HG03060 (cell line): ENCODE measurements around the gene BMS1.
"Not testable (repeated sequence)": the region's sequence is repeated elsewhere in the genome, so short reads cannot be mapped to it uniquely, and the experiment has no call there.

Experiments
- ATAC-seq: cut with Tn5 transposase; IDR thresholded peaks from one replicate; pipeline ENCODE4 v1.9.1; 2021; ENCODE audit warnings: low read depth, moderate number of reproducible peaks; ENCODE audit not compliant: unreplicated experiment

The BMS1 gene

DNA sequence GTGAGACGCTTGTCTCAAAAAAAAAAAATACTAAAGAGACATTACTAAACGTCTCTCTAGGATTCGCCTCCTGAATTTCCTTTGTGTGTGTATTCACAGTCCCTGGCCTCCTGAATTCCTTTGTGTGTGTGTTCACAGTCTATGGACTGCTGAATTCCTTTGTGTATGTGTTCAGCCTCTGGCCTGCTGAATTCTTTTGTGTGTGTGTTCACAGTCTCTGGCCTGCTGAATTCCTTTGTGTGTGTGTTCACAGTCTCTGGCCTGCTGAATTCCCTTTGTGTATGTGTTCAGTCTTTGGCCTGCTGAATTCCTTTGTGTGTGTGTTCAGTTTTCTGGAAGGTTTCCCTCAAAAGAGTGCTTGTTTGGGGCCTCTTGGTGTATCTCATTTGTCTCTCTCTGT is 8.2 kb downstream of the BMS1 start:
- ATAC-seq, result no peak

- no peak for ATAC-seq
These were observed 13.1 kb downstream of the BMS1 start for GRCh38 chr10:42795701-42796100.

DNA sequence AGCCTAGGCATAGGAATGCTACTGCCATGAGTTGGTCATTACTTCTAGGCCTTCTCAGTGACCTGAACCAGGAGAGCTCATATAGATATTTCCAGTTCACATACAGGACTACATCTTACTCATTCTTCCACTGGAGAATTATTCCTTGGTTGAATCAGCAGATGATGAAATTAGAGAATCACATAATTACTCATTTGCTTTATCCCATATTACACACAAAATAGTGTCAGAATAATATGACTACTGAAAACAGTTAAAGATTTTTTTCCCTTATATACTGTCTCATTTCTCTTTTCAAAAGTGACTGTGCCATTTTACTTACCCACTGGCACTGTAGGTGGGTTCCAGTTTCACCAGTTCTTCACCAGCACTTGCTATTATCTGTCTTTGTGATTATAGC is 18.5 kb downstream of the BMS1 start:
- ATAC-seq, result no peak

DNA sequence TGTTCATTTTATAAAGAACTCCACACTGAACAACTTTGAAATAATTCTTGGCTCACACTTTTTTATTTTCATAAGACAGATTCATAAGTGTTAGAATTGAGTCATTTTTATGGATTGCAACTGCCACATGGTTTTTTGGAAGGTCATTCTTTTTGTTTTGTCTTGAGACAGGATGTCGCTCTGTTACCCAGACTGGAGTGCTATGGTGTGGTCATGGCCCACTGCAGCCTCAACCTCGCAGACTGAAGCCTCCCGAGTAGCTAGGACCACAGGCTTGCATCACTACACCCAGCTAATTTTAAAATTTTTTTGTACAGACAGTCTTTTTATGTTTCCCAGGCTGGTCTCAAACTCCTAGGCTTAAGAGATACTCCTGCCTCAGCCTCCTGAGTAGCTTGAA is 20.3 kb downstream of the BMS1 start:
- ATAC-seq, result no peak

- ATAC-seq, result no peak
These were observed 27.1 kb downstream of the BMS1 start for GRCh38 chr10:42809676-42810075.

- ATAC-seq, result no peak
These were observed 29.4 kb downstream of the BMS1 start for GRCh38 chr10:42812028-42812427.

DNA sequence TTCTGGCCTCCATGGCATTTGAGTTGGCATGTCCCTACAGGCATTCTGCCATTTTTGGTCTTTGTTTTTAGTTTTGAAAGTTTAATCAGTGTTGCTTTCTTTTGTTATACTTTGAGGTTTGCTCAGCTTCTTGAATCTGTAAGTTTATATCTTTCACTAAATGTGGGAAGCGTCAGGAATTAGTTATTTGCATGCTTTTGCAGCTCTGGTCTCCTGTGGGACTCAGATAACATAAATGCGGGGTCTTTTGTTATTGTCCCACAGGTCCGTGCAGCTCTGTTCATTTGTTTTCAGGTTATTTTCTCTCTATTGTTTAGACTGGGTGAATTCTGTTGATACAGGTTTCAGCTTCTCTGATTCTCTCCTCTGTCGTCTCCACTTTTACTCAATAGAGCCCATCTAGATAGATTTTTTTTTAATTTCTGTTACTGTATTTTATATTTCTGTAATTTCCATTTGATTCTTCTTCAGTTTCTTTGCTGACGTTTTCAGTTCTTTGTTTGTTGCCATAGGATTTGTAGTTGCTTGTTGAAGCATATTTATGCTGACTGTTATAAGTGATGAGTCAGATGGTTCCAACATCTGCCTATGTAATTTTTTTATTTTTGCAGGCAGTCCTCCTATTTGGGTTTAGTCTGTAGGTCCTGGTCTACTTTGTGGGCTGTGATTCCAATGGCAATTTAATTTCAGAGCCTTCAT is 31.5 kb downstream of the BMS1 start:
- not testable (repeated sequence) for ATAC-seq

DNA sequence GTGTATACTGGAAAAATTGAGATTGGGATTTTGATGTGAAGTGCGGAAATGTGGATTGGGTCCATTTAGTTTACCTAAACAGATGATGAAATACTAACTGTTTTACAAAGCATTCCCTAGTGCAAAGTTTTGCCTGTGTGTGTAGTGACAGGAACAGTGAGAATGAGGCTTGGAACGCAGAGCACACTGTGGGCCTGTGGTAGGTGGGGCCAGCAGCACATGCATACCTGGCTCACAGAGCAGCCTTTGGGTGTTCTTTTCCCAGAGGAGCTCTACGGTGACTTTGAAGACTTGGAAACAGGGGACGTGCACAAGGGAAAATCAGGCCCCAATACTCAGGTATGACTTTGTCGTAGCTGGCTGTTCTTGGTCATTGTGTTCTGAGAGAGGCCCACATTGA is 33.7 kb downstream of the BMS1 start:
- not testable (repeated sequence) for ATAC-seq

GRCh38 chr10:42816912-42817311 is 34.3 kb downstream of the BMS1 start:
- no peak for ATAC-seq

DNA sequence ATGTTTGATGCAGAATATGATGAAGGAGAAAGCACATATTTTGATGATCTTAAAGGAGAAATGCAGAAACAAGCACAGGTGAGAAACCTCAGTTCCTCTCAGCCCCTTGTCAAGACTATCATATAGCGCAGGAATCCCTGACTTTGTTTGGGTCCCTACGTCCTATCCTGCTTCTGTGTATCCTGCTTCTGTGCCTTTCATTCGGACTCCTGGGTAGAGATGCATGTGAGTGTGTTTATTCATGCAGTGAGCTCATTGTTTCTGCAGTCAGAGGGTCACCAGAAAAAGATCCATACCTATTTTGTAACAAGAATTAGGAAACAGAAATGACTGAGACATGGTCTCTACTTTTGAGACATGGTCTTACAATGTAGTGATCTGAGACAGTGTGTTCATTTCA is 34.8 kb downstream of the BMS1 start:
- ATAC-seq, result not testable (repeated sequence)

DNA sequence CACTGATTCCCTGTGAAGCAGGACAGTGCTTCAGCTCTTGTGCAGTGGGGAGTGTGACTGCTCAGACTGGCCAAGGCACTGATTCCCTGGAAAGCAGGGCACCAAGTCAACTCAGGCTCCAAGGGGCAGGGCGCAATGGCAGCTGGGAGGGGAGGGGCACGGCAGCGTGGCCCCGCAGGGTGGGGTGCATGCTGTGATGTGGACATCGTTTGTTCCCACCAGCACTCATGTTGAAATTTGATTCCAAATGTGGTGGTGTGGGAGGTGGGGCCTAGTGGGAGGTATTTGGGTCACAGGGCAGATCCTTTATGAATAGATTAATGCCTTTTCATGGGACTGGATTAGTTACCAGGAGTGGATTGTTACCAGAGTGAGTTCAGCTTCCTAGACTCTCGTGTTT is 44.2 kb downstream of the BMS1 start:
- ATAC-seq, result not testable (repeated sequence)

- ATAC-seq, result no peak
These were observed 44.6 kb downstream of the BMS1 start for GRCh38 chr10:42827201-42827600.

- not testable (repeated sequence) for ATAC-seq
These were observed 45.8 kb downstream of the BMS1 start for GRCh38 chr10:42828391-42828790.

DNA sequence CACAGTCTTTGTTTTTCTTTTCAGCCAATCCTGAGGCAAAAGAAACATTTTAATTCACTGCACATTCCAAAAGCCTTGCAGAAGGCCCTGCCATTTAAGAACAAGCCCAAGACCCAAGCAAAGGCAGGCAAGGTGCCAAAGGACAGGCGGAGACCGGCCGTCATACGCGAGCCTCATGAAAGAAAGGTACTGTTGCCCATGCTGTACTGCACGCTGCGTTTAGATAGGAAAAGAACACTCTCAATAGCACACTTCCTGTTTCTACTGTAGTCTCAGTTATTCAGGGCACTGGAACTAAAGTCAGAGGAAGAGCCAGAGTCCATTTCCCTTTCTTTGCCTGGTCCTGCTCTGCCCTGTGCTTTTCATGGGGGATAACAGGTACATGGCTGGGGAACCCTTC is 47.6 kb downstream of the BMS1 start:
- ATAC-seq, result no peak

GRCh38 chr10:42836096-42836495 is 53.5 kb downstream of the BMS1 start:
- no peak for ATAC-seq

GRCh38 chr10:42836771-42837468 is 54.3 kb downstream of the BMS1 start:
- no peak for ATAC-seq

GRCh38 chr10:42844810-42845209 is 62.2 kb downstream of the BMS1 start:
- not testable (repeated sequence) for ATAC-seq

GRCh38 chr10:42847261-42847660 is 64.7 kb downstream of the BMS1 start:
- ATAC-seq, result not testable (repeated sequence)

- ATAC-seq, result no peak
These were observed 68.3 kb downstream of the BMS1 start for GRCh38 chr10:42850931-42851330.

GRCh38 chr10:42859256-42859655 is 76.7 kb downstream of the BMS1 start:
- ATAC-seq, result no peak

DNA sequence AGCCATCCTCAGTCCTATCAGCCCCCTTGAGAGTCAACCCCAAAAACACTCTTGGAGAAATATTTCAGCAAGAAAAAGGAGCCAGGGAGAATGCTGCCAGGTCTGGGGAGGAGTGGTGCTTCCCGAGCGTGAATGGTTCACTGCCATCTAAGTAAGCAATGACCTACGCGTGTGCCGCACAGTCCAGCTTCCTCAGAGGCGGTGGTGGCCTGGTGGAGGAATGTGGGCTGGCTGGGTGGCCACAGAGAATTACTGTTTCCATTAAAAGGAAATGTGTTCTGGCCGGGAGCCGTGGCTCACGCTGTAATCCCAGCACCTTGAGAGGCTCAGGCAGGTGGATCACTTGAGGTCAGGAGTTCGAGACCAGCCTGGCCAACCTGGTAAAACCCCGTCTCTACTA is 77.4 kb downstream of the BMS1 start:
- not testable (repeated sequence) for ATAC-seq

DNA sequence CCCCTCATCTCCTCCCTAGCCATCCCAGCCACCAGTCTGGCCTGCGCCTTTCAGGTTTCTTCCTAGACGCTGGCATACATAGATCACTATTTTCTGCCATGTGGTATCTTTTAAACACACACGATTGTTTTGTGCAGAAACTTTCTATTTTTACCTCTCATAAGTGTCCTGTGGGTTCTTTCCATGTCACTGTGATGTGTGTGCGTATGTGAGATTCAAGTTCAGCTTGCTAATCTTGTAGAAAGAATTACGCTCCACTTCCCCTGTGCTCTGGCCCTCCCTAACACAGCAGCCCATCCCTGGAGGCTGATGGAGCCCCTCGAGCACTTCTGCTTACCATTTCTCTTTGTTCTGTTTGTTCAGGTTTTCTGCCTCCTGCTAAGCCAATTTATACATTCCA is 80.2 kb downstream of the BMS1 start:
- not testable (repeated sequence) for ATAC-seq
